GM12875 (cell line): Measurements from ENCODE around the gene MEIOSIN.

Experiments
- H3K4me3 ChIP-seq: one replicate; pipeline ENCODE4 v1.5.1; 2011; ENCODE audit warnings: low read depth, low read length, control low read depth
- CTCF ChIP-seq: IDR thresholded peaks from 2 replicates; pipeline ENCODE4 v1.5.1; 2011; ENCODE audit warnings: low read depth, mild to moderate bottlenecking, control low read depth, inconsistent platforms, low read length, moderate library complexity, borderline replicate concordance; ENCODE audit not compliant: insufficient read depth

MEIOSIN gene

GRCh38 chr19:45701676-45702075 is 31.6 kb upstream of the MEIOSIN start:
- TF ChIP-seq CTCF = no peak
- no peak overlapping the region for H3K4me3 ChIP-seq

GRCh38 chr19:45705115-45705514 is 28.1 kb upstream of the MEIOSIN start:
- TF ChIP-seq CTCF = no peak
- H3K4me3 ChIP-seq = no peak overlapping the region

GRCh38 chr19:45705710-45706415 is 27.4 kb upstream of the MEIOSIN start:
- no peak overlapping the region for H3K4me3 ChIP-seq
- no peak for TF ChIP-seq CTCF

- TF ChIP-seq CTCF = no peak
- H3K4me3 ChIP-seq = no peak overlapping the region
Measured at GRCh38 chr19:45710356-45711130, 22.7 kb upstream of the MEIOSIN start.

- no peak for TF ChIP-seq CTCF
- no peak overlapping the region for H3K4me3 ChIP-seq
Measured at GRCh38 chr19:45711851-45712698, 21.2 kb upstream of the MEIOSIN start.

- TF ChIP-seq CTCF = no peak
Measured at GRCh38 chr19:45712699-45713067, 20.6 kb upstream of the MEIOSIN start.

More at GRCh38 chr19:45712699-45713067, 20.6 kb upstream of the MEIOSIN start:
- no peak overlapping the region for H3K4me3 ChIP-seq
